ENCODE measurements around the gene DNAI4.

- no peak for TF ChIP-seq CTCF (conservative IDR thresholded peaks at IDR 0.05 in 1 of 2, IDR thresholded peaks at IDR 0.05 in 1 of 2; ENCODE audit: low read depth in 1 of 2, low read length in 2 of 2)
- no peak for TF ChIP-seq EZH2 (IDR thresholded peaks at IDR 0.05; ENCODE audit: low read length, missing control alignments)
Measured at GRCh38 chr1:66927528-66927927, 2.9 kb upstream of the DNAI4 start.

Measured in fibroblast of lung (primary cell).